ENCODE measurements around the gene ZC3H4. TPM values are rescaled to one million over a fixed set of nuclear protein-coding genes. Genes with fewer than 3 reads are reported as not detected.
"Not testable (repeated sequence)": the region's sequence is repeated elsewhere in the genome, so short reads cannot be mapped to it uniquely, and the experiment has no call there.

Gene ZC3H4
- total and polyA plus RNA-seq, 2 donors from 2014 or later: 5.7 to 55.2 TPM

DNA sequence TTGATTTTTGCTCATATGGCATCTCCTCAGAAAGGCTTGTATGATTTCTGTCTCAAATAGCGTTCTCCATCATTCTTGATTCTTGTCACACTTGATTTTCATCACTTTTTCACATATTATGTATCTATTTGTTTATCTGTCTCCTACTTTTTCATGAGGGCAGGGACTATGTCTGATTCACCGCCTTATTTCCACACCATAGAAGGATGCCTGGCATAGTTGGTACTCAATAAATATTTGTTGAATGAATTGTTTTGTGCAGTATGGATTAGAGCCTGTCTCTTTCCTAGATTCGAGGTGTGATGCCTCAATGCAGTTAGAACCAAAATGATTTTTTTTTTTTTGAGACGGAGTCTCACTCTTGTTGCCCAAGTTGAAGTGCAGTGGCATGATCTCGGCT lies 29.2 kb upstream of the ZC3H4 start:
- intact Hi-C loops (cut with DNase I): no loop called here
- TF ChIP-seq, protein P1, sequence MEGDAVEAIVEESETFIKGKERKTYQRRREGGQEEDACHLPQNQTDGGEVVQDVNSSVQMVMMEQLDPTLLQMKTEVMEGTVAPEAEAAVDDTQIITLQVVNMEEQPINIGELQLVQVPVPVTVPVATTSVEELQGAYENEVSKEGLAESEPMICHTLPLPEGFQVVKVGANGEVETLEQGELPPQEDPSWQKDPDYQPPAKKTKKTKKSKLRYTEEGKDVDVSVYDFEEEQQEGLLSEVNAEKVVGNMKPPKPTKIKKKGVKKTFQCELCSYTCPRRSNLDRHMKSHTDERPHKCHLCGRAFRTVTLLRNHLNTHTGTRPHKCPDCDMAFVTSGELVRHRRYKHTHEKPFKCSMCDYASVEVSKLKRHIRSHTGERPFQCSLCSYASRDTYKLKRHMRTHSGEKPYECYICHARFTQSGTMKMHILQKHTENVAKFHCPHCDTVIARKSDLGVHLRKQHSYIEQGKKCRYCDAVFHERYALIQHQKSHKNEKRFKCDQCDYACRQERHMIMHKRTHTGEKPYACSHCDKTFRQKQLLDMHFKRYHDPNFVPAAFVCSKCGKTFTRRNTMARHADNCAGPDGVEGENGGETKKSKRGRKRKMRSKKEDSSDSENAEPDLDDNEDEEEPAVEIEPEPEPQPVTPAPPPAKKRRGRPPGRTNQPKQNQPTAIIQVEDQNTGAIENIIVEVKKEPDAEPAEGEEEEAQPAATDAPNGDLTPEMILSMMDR (IDR thresholded peaks at IDR 0.05; ENCODE audit: borderline replicate concordance, extremely low read depth, insufficient read depth): no peak
- no peak overlapping the region for H3K4me3 ChIP-seq (ENCODE audit: low read length in 3 of 3)

DNA sequence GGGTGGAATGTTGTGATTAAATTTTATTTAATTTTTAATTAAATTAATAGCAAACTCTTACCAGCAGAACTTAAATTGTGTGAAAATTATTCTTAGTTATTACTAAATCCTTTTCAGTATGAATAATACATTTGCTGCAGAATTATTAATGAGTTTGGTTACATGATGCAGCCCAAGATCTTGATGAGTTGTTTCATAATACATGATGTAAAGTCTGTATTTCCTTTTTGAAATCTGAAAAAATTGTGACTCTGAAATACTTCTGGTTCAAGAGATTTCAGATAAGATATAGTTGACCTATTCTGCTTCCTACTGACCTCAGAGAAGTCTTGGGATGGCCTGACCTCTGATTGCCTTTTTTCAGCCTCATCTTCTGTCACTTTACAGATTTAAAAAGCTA lies 28.1 kb upstream of the ZC3H4 start:
- Histone ChIP-seq H3K27me3 (ENCODE audit: control insufficient read depth, insufficient read depth, low read length) (no peaks in the 10 kb centered on the region), H3K4me3 (ENCODE audit: low read length in 3 of 3) (no peak overlapping the region), H3K36me3 (ENCODE audit: control insufficient read depth in 2 of 3, insufficient read depth in 3 of 3, low read length in 3 of 3) (peaks cover 3 to 13% (median 5%) of the 10 kb centered on the region in 3 donors), H3K27ac (ENCODE audit: low read depth in 2 of 2, low read length in 2 of 2) (no peak overlapping the region), H3K9me3 (ENCODE audit: control insufficient read depth in 2 of 3, insufficient read depth in 1 of 3, low read length in 3 of 3) (no peaks in the 10 kb centered on the region), H3K4me1 (ENCODE audit: control insufficient read depth in 2 of 3, insufficient read depth in 2 of 3, low read depth in 1 of 3, low read length in 3 of 3) (no peaks in the 10 kb centered on the region), H3K9ac (ENCODE audit: low read length in 3 of 3) (no peak overlapping the region)
- intact Hi-C loops (cut with DNase I): no loop called here
- no peak for FAIRE-seq
- TF ChIP-seq, protein P1 (IDR thresholded peaks at IDR 0.05; ENCODE audit: borderline replicate concordance, extremely low read depth, insufficient read depth): no peak
- DNase-seq: no peak

More for the DNA sequence above, 29.2 kb upstream of the ZC3H4 start:
- H3K27me3 ChIP-seq (ENCODE audit: control insufficient read depth, insufficient read depth, low read length): no peaks in the 10 kb centered on the region
- H3K9ac ChIP-seq (ENCODE audit: low read length in 3 of 3): no peak overlapping the region
- FAIRE-seq (no peak), DNase-seq (no peak)
- H3K9me3 ChIP-seq (ENCODE audit: control insufficient read depth in 2 of 3, insufficient read depth in 1 of 3, low read length in 3 of 3): no peaks in the 10 kb centered on the region
- peaks cover 3 to 13% (median 7%) of the 10 kb centered on the region in 3 donors for H3K36me3 ChIP-seq (ENCODE audit: control insufficient read depth in 2 of 3, insufficient read depth in 3 of 3, low read length in 3 of 3)
- H3K27ac ChIP-seq (ENCODE audit: low read depth in 2 of 2, low read length in 2 of 2): no peak overlapping the region
- H3K4me1 ChIP-seq (ENCODE audit: control insufficient read depth in 2 of 3, insufficient read depth in 2 of 3, low read depth in 1 of 3, low read length in 3 of 3): no peaks in the 10 kb centered on the region

DNA sequence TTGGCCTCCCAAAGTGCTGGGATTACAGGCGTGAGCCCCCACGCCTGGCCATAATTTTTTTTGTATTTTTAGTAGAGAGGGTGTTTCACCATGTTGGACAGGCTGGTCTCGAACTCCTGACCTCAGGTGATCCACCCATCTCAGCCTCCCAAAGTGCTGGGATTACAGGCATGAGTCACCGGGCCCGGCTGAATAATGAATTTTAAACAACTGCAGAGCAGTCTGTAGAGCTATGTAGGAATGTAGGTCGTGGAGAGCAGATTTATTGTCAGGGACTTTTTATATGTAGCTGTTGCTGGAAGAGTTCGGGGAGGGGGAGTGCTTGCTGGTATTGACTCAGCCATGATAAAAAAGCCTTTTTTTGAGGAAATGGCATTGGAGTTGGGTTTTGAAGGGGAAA lies 27.7 kb upstream of the ZC3H4 start:
- H3K36me3 ChIP-seq (ENCODE audit: control insufficient read depth in 2 of 3, insufficient read depth in 3 of 3, low read length in 3 of 3); H3K9me3 ChIP-seq (ENCODE audit: control insufficient read depth in 2 of 3, insufficient read depth in 1 of 3, low read length in 3 of 3); H3K9ac ChIP-seq (ENCODE audit: low read length in 3 of 3); FAIRE-seq; intact Hi-C loops (cut with DNase I); H3K27ac ChIP-seq (ENCODE audit: low read depth in 2 of 2, low read length in 2 of 2); H3K4me3 ChIP-seq (ENCODE audit: low read length in 3 of 3); H3K27me3 ChIP-seq (ENCODE audit: control insufficient read depth, insufficient read depth, low read length); H3K4me1 ChIP-seq (ENCODE audit: control insufficient read depth in 2 of 3, insufficient read depth in 2 of 3, low read depth in 1 of 3, low read length in 3 of 3): not testable (repeated sequence)
- peak in 3 of 5 donors; percentile 24 to 79 (median 59) for DNase-seq

DNA sequence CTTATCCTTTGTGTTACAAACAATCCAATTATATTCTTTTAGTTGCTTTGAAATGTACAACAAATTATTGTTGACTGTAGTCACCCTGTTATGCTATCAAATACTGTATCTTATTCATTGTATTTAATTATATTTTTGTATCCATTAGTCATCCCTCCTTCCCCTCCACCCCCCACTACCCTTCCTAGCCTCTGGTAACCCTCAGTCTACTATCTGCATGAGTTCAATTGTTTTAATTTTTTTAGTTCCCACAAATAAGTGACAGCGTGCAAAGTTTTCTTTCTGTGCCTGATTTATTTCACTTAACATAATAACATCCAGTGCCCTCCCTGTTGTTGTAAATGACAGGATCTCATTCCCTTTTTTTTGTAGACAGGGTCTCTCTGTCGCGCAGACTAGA lies 21.6 kb upstream of the ZC3H4 start:
- no peak overlapping the region for H3K9ac ChIP-seq (ENCODE audit: low read length in 3 of 3)
- TF ChIP-seq, protein P1 (IDR thresholded peaks at IDR 0.05; ENCODE audit: borderline replicate concordance, extremely low read depth, insufficient read depth): no peak
- FAIRE-seq: no peak
- DNase-seq: no peak
- no peaks in the 10 kb centered on the region for H3K36me3 ChIP-seq (ENCODE audit: control insufficient read depth in 2 of 3, insufficient read depth in 3 of 3, low read length in 3 of 3)
- H3K27ac ChIP-seq (ENCODE audit: low read depth in 2 of 2, low read length in 2 of 2): no peak overlapping the region
- H3K27me3 ChIP-seq (ENCODE audit: control insufficient read depth, insufficient read depth, low read length): no peaks in the 10 kb centered on the region
- intact Hi-C loops (cut with DNase I): no loop called here
- no peaks in the 10 kb centered on the region for H3K4me1 ChIP-seq (ENCODE audit: control insufficient read depth in 2 of 3, insufficient read depth in 2 of 3, low read depth in 1 of 3, low read length in 3 of 3)
- no peak overlapping the region for H3K4me3 ChIP-seq (ENCODE audit: low read length in 3 of 3)
- no peaks in the 10 kb centered on the region for H3K9me3 ChIP-seq (ENCODE audit: control insufficient read depth in 2 of 3, insufficient read depth in 1 of 3, low read length in 3 of 3)

All from kidney (tissue), 14 donors.